Keratinocyte (primary cell): ENCODE results near the gene BCL7A. TPM values are rescaled to one million over a fixed set of nuclear protein-coding genes. Genes with fewer than 3 reads are reported as not detected.
A peak's percentile ranks its signal among the peaks of the same experiment; 100 is the strongest.

Experiments
- DNase-seq: peaks from one replicate; pipeline ENCODE4 v3.0.0-alpha.2; 2011; ENCODE audit warnings: low read depth, missing footprints, low spot score
- FAIRE-seq: peaks from 2 replicates; lab custom pipeline; 2011; peaks lifted over from hg19 to GRCh38; lab: Jason Lieb, UNC
- H2AFZ ChIP-seq: 2 replicates; pipeline ENCODE4 v1.6.0; 2012; ENCODE audit warnings: low read length, control low read depth, inconsistent platforms; ENCODE audit not compliant: control insufficient read depth
- H3K27ac ChIP-seq: 2 replicates; pipeline ENCODE4 v1.5.1; 2011; ENCODE audit warnings: low read length; ENCODE audit not compliant: control insufficient read depth, insufficient read depth
- H3K27me3 ChIP-seq: 3 replicates; pipeline ENCODE4 v1.6.0; 2011; ENCODE audit warnings: low read length; ENCODE audit not compliant: control insufficient read depth, insufficient read depth; ENCODE audit errors: extremely low read depth
- H3K36me3 ChIP-seq, 2 experiments: 2 replicates in 1 of 2; 3 replicates in 1 of 2; pipeline ENCODE4 v1.5.1; 2011; ENCODE audit warnings: low read length in 2 of 2, mild to moderate bottlenecking in 1 of 2; ENCODE audit not compliant: control insufficient read depth in 2 of 2, insufficient read depth in 2 of 2; ENCODE audit errors: extremely low read depth in 1 of 2
- H3K4me1 ChIP-seq: 3 replicates; pipeline ENCODE4 v1.5.1; 2011; ENCODE audit warnings: low read length; ENCODE audit not compliant: control insufficient read depth, insufficient read depth; ENCODE audit errors: extremely low read depth
- H3K4me2 ChIP-seq: 3 replicates; pipeline ENCODE4 v1.6.0; 2011; ENCODE audit warnings: low read depth, low read length; ENCODE audit not compliant: control insufficient read depth, insufficient read depth; ENCODE audit errors: extremely low read depth
- H3K4me3 ChIP-seq, 3 experiments: fragments of 200-600 bp in 1 of 3; sonication (generic) in 1 of 3; 2 replicates in 2 of 3; 3 replicates in 1 of 3; pipeline ENCODE4 v1.5.1; 2011 to 2016; ENCODE audit warnings: low read length in 3 of 3, mild to moderate bottlenecking in 3 of 3, control low read depth in 2 of 3, inconsistent platforms in 1 of 3, low read depth in 1 of 3, mixed read lengths in 1 of 3, mixed run types in 1 of 3, moderate library complexity in 1 of 3; ENCODE audit not compliant: control insufficient read depth in 2 of 3, insufficient read depth in 2 of 3; ENCODE audit errors: extremely low read depth in 1 of 3
- H3K79me2 ChIP-seq: 2 replicates; pipeline ENCODE4 v1.6.0; 2012; ENCODE audit warnings: low read length; ENCODE audit not compliant: control insufficient read depth, insufficient read depth
- H3K9ac ChIP-seq: 3 replicates; pipeline ENCODE4 v1.6.0; 2011; ENCODE audit warnings: low read length; ENCODE audit not compliant: control insufficient read depth, insufficient read depth; ENCODE audit errors: extremely low read depth
- H3K9me1 ChIP-seq: 3 replicates; pipeline ENCODE4 v1.6.0; 2011; ENCODE audit warnings: low read length; ENCODE audit not compliant: control insufficient read depth, insufficient read depth; ENCODE audit errors: extremely low read depth
- H3K9me3 ChIP-seq: 2 replicates; pipeline ENCODE4 v1.5.1; 2012; ENCODE audit warnings: low read depth, low read length; ENCODE audit not compliant: control insufficient read depth
- H4K20me1 ChIP-seq: 3 replicates; pipeline ENCODE4 v1.6.0; 2011; ENCODE audit warnings: low read length; ENCODE audit not compliant: control insufficient read depth, insufficient read depth; ENCODE audit errors: extremely low read depth
- EZH2 ChIP-seq: IDR thresholded peaks from one replicate; pipeline ENCODE4 v1.6.1; 2012; ENCODE audit warnings: inconsistent platforms, mild to moderate bottlenecking, low read length, moderate library complexity
- dilution Hi-C: fragments of 300-500 bp; cut with MboI; formaldehyde crosslinking; loops from one replicate; pipeline ENCODE4 v1.7.0; 2020; ENCODE audit warnings: low sequenced_read_pairs; ENCODE audit not compliant: extremely low pct_ligation_motif_present
- polyA plus RNA-seq, 5 experiments: library from polyadenylated mRNA; depleted of rRNA in 3 of 5; stranded (reverse) in 3 of 5; stranded (forward) in 1 of 5; unstranded in 1 of 5; fragments of >200 nt; gene quantifications; 1 replicate in 1 of 5; 2 replicates in 3 of 5; 3 replicates in 1 of 5; pipeline versions ENCODE4 v1.2.1 to v1.2.3, GENCODE V29; 2011 to 2012; ENCODE audit warnings: missing spikeins in 2 of 5, low read depth in 1 of 5, low replicate concordance in 1 of 5
- TF ChIP-seq, protein P1 (sequence below), 3 experiments: IDR thresholded peaks in 1 of 3; conservative IDR thresholded peaks in 1 of 3; optimal IDR thresholded peaks in 1 of 3; 2 replicates in 2 of 3; 3 replicates in 1 of 3; pipeline versions ENCODE3 to v1.5.1; 2011; ENCODE audit warnings: low read length in 3 of 3, mild to moderate bottlenecking in 3 of 3, moderate library complexity in 2 of 3, control low read depth in 1 of 3, inconsistent platforms in 1 of 3; ENCODE audit not compliant: insufficient read depth in 2 of 3; ENCODE audit errors: extremely low read depth in 1 of 3

BCL7A gene
- polyA plus RNA-seq, 1 donor (not counting 4 experiments of a cell fraction or from before 2014, with no cell fraction given): 12.8 TPM

DNA sequence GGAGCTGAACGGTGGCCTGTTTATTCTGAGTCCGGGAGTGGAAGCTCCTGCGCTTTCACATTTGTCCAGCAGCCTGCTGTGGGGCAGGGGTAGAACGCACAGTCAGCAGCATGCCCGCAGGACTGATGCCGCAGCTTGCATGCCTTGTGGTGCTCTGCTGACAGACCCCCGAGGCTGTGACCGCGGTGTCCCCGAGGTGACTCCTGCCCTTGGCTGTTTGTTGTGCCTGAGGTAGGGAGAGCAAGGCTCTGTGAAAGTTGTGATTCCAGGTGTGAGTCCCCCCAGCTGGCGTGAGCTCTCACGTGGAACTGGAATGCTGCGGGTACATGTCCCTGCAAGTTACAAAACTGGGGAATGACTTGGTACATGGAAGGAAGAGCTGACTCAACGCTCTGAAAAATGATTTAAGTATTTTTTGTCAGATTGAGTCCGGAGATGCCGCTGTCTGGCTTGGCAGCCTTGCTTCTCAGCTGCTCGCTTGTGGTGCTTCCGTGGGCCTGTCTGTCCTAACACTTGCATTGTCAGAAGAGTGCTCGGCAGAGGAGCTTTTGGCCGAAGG is 75.0 kb downstream of the BCL7A start:
- Histone ChIP-seq H3K4me1 (peaks cover 61% of the 10 kb centered on the region), H3K9me1 (peaks cover 11% of the 10 kb centered on the region), H3K27ac (peak overlapping the region; percentile 88), H3K27me3 (no peaks in the 10 kb centered on the region), H2AFZ (peak overlapping the region; percentile 50), H3K4me3 (peak overlapping the region; percentile 17 to 67 (median 55)), H3K79me2 (peaks cover 72% of the 10 kb centered on the region), H3K4me2 (peak overlapping the region; percentile 93), H4K20me1 (peaks cover 7% of the 10 kb centered on the region), H3K36me3 (peaks cover 0 to 6% of the 10 kb centered on the region in 2 experiments), H3K9ac (peak overlapping the region; percentile 79), H3K9me3 (no peaks in the 10 kb centered on the region)
- TF ChIP-seq, protein P1, sequence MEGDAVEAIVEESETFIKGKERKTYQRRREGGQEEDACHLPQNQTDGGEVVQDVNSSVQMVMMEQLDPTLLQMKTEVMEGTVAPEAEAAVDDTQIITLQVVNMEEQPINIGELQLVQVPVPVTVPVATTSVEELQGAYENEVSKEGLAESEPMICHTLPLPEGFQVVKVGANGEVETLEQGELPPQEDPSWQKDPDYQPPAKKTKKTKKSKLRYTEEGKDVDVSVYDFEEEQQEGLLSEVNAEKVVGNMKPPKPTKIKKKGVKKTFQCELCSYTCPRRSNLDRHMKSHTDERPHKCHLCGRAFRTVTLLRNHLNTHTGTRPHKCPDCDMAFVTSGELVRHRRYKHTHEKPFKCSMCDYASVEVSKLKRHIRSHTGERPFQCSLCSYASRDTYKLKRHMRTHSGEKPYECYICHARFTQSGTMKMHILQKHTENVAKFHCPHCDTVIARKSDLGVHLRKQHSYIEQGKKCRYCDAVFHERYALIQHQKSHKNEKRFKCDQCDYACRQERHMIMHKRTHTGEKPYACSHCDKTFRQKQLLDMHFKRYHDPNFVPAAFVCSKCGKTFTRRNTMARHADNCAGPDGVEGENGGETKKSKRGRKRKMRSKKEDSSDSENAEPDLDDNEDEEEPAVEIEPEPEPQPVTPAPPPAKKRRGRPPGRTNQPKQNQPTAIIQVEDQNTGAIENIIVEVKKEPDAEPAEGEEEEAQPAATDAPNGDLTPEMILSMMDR (optimal IDR thresholded peaks at IDR 0.05 in 1 of 3, IDR thresholded peaks at IDR 0.05 in 1 of 3, conservative IDR thresholded peaks at IDR 0.05 in 1 of 3; ENCODE audit: extremely low read depth in 1 of 3, insufficient read depth in 2 of 3, low read length in 3 of 3): peak in 1 of 3 experiments; percentile 7
- TF ChIP-seq EZH2: no peak
- FAIRE-seq (peak; percentile 86), DNase-seq (peak; percentile 88)
- dilution Hi-C loops: no loop called here

DNA sequence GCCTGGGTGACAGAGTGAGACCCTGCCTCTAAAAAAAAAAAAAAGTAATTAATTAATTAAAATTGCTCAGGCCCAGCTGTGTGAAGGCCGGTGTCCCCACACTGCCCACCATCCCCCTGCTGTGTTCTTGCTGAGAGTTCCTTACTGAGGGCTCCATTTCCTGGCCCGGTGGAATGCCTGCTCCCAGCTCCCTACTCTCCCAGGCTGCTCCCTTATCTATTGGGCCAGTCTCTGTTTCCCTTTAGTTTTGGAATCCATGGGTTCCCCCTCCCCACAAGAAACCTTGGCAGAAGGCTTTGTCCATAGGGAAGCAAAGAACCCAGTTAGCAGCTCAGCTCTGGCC is 75.9 kb downstream of the BCL7A start:
- H3K9me3 ChIP-seq: no peaks in the 10 kb centered on the region
- peak overlapping the region; percentile 88 for H3K27ac ChIP-seq
- no peaks in the 10 kb centered on the region for H3K27me3 ChIP-seq
- peaks cover 0 to 6% of the 10 kb centered on the region in 2 experiments for H3K36me3 ChIP-seq
- no peak overlapping the region for H2AFZ ChIP-seq
- DNase-seq (no peak), FAIRE-seq (no peak)
- H3K9ac ChIP-seq: peak overlapping the region; percentile 79
- peaks cover 11% of the 10 kb centered on the region for H3K9me1 ChIP-seq
- peak overlapping the region in 1 of 3 experiments; percentile 11 for H3K4me3 ChIP-seq
- TF ChIP-seq, protein P1 (optimal IDR thresholded peaks at IDR 0.05 in 1 of 3, IDR thresholded peaks at IDR 0.05 in 1 of 3, conservative IDR thresholded peaks at IDR 0.05 in 1 of 3; ENCODE audit: extremely low read depth in 1 of 3, insufficient read depth in 2 of 3, low read length in 3 of 3): no peak
- TF ChIP-seq EZH2: no peak
- H3K79me2 ChIP-seq: peaks cover 71% of the 10 kb centered on the region
- H3K4me1 ChIP-seq: peaks cover 61% of the 10 kb centered on the region
- peak overlapping the region; percentile 63 for H3K4me2 ChIP-seq
- dilution Hi-C loops: no loop called here
- peaks cover 7% of the 10 kb centered on the region for H4K20me1 ChIP-seq
